HG03521 (cell line): ENCODE measurements around the gene PNPLA6.

Source experiments
- ATAC-seq: cut with Tn5 transposase; IDR thresholded peaks from one replicate; pipeline ENCODE4 v1.9.1; 2021; ENCODE audit warnings: mild to moderate bottlenecking, moderate library complexity; ENCODE audit not compliant: unreplicated experiment

Gene PNPLA6

GRCh38 chr19:7515110-7515644 is 20.3 kb upstream of the PNPLA6 start:
- ATAC-seq, result no peak

DNA sequence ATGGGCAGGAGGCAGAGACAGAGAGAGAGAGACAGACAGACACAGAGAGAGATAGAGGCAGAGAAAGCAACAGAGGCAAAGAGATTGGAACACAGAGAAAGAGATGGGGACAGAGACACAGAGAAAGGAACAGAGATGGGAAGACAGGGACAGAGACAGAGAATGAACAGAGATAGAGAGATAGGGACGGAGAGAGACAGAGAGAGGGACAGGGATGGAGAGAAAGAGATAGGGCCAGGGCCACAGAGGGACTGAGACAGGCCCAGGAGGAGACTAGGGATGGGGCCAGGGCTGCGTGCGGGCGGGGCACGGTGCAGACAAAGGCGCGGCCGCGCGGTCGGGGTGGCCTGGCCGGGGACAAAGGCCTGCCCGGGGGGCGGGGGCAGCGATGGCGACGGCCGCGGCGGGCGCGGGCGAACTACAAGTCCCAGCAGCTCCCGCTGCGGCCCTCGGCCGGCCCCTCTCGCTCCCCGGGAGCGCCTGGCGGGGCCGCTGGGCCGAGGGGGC is 19.8 kb upstream of the PNPLA6 start, which contains the start of gene ZNF358:
ZNF358 (plus strand) TSS at position 459 of the 507 bp plus-strand sequence. CDS start 3,140 bp downstream, outside the sequence.
- no peak for ATAC-seq

GRCh38 chr19:7516333-7516732 is 19.2 kb upstream of the PNPLA6 start:
- no peak for ATAC-seq

- ATAC-seq, result no peak
Measured at GRCh38 chr19:7516878-7517277, 18.6 kb upstream of the PNPLA6 start.

GRCh38 chr19:7519361-7520130 is 16.0 kb upstream of the PNPLA6 start:
- no peak for ATAC-seq

GRCh38 chr19:7520131-7521051 is 15.1 kb upstream of the PNPLA6 start:
- no peak for ATAC-seq

GRCh38 chr19:7521551-7522071 is 13.9 kb upstream of the PNPLA6 start:
- ATAC-seq, result no peak

- peak; percentile 85 for ATAC-seq
Measured at GRCh38 chr19:7522072-7522922, 13.2 kb upstream of the PNPLA6 start, which contains the start of gene MCOLN1. TSS of gene MCOLN1 (plus strand) at chr19:7522624. CDS start at chr19:7522751, 127 bp downstream.

GRCh38 chr19:7522923-7523667 is 12.4 kb upstream of the PNPLA6 start:
- no peak for ATAC-seq

DNA sequence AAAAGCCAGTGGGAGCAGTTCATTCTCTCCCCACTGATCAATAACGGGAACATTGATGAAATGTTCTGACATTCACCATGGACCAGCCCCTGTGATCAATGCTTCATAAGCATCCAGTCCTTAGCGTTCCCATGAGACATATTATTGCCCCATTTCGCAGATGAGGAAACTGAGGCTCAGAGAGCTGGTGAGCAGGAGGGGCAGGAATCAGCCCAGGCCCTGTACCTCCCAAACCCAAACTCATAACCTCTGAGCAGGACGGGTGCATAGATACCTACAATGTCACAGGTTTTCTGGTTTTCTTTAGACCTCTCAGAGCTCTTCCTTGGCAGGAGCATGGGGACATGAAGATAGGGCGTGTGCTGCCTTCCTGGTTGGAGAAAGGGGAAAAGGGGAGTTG is 11.0 kb upstream of the PNPLA6 start:
- no peak for ATAC-seq

- ATAC-seq, result no peak
Measured at GRCh38 chr19:7524992-7525739, 10.4 kb upstream of the PNPLA6 start.

- ATAC-seq, result no peak
Measured at GRCh38 chr19:7526059-7526929, 9.2 kb upstream of the PNPLA6 start.

DNA sequence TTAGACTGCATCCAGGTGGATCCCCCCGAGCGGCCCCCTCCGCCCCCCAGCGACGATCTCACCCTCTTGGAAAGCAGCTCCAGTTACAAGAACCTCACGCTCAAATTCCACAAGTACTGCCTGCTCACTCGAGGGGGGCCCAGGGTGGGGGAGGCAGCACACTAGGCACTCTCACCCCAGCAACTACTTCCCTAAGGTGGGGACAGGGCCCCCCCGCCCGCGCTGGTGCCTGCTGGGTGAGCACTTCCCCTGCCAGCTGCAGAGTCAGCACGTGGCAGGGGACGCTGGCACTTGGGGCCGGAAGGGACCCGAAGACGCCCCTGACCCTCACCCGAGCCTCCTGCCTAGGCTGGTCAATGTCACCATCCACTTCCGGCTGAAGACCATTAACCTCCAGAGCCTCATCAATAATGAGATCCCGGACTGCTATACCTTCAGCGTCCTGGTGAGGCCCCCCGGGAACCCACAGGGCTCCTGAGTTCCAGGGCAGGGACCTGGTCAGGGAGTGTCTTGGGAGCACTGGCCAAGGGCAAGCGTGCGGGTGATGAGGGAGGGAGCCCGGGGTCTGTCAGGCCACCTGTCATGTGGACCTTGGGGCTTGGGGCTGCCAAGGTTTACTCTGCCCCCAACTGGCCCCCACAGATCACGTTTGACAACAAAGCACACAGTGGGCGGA is 7.9 kb upstream of the PNPLA6 start:
- ATAC-seq, result no peak

GRCh38 chr19:7528192-7528519 is 7.4 kb upstream of the PNPLA6 start:
- no peak for ATAC-seq

- ATAC-seq, result no peak
Measured at GRCh38 chr19:7528522-7529245, 6.8 kb upstream of the PNPLA6 start.

GRCh38 chr19:7529246-7529600 is 6.3 kb upstream of the PNPLA6 start:
- ATAC-seq, result no peak
